GM12873 (cell line): ENCODE data around the gene CBX5.

ENCODE experiments used
- CTCF ChIP-seq: IDR thresholded peaks from 2 replicates; pipeline ENCODE4 v1.5.1; 2012; ENCODE audit warnings: low read depth, mild to moderate bottlenecking, moderate library complexity, low read length, control low read depth; ENCODE audit not compliant: insufficient read depth; ENCODE audit errors: missing control alignments

The CBX5 gene

DNA sequence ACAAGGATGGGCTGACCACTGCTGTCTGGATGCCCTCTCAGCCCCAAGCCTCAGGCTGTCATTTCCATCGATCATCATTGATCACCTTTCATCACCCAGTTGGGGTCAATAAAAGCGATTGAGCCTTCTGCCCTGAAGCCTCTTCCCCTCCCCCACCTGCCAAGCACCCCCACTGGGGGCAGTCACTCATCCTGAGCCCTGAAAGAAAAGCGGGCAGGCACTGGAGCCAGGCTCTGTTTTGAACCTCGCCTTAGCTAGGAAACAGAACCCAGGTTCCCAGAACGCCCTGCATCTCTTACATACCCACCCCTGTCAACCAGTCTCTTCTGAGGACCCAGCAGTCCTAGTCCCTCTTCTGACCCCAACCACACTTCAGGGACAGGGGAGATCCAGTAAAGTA lies 96.9 kb downstream of the CBX5 start:
- no peak for TF ChIP-seq CTCF

- TF ChIP-seq CTCF: no peak
Measured at GRCh38 chr12:54182086-54182485, 97.8 kb downstream of the CBX5 start.
